Ishikawa (cell line): ENCODE measurements around the gene RMDN2.

Source experiments
- CEBPB ChIP-seq: IDR thresholded peaks from 2 replicates; pipeline ENCODE4 v1.6.1; 2012
- CREB1 ChIP-seq: IDR thresholded peaks from 2 replicates; pipeline ENCODE4 v1.6.1; 2012; ENCODE audit warnings: low read depth
- EGR1 ChIP-seq: IDR thresholded peaks from 2 replicates; pipeline ENCODE4 v1.6.1; 2012
- EP300 ChIP-seq: IDR thresholded peaks from 2 replicates; pipeline ENCODE4 v1.6.1; 2012; ENCODE audit warnings: borderline replicate concordance
- MAX ChIP-seq: IDR thresholded peaks from 2 replicates; pipeline ENCODE4 v1.6.1; 2012
- REST ChIP-seq: IDR thresholded peaks from 2 replicates; pipeline ENCODE4 v1.6.1; 2012; ENCODE audit warnings: low read depth, mild to moderate bottlenecking
- TCF12 ChIP-seq: IDR thresholded peaks from 2 replicates; pipeline ENCODE4 v1.6.1; 2012; ENCODE audit warnings: low read depth

GRCh38 chr2:38013158-38013752 is 88.2 kb downstream of the RMDN2 start:
- no peak for TF ChIP-seq MAX
- TF ChIP-seq REST = no peak
- TF ChIP-seq CEBPB = no peak
- TF ChIP-seq CREB1 = no peak
- TF ChIP-seq TCF12 = no peak
- TF ChIP-seq EGR1 = no peak
- TF ChIP-seq EP300 = no peak
